GM21367 (cell line): ENCODE results near the gene SLC12A5.
A peak's percentile ranks its signal among the peaks of the same experiment; 100 is the strongest.

Experiments
- ATAC-seq: cut with Tn5 transposase; IDR thresholded peaks from one replicate; pipeline ENCODE4 v1.9.1; 2021; ENCODE audit not compliant: unreplicated experiment

Gene SLC12A5

GRCh38 chr20:46101957-46102356, 72.9 kb downstream of the SLC12A5 start:
- no peak for ATAC-seq

GRCh38 chr20:46102940-46103339, 73.9 kb downstream of the SLC12A5 start:
- ATAC-seq = no peak

GRCh38 chr20:46104262-46104661, 75.2 kb downstream of the SLC12A5 start:
- no peak for ATAC-seq

GRCh38 chr20:46107061-46107460, 78.0 kb downstream of the SLC12A5 start:
- ATAC-seq = no peak

- peak; percentile 79 for ATAC-seq
Observed at GRCh38 chr20:46108435-46108841, 79.4 kb downstream of the SLC12A5 start.

- ATAC-seq = no peak
Observed at GRCh38 chr20:46108976-46109375, 80.0 kb downstream of the SLC12A5 start.
